Coronary artery (tissue), 2 donors: ENCODE measurements around the gene PCBP1.
"Not testable (repeated sequence)": the region's sequence is repeated elsewhere in the genome, so short reads cannot be mapped to it uniquely, and the experiment has no call there.

ENCODE experiments used
- DNase-seq: peaks from one replicate; pipeline ENCODE4 v3.0.0-alpha.2; 2017; ENCODE audit warnings: low spot score
- H3K27ac ChIP-seq, 2 donors: fragments of 200-600 bp; sonication (generic); one replicate each; pipeline ENCODE4 v1.5.1; 2016 to 2019
- H3K4me3 ChIP-seq: fragments of 200-600 bp; sonication (generic); 2 replicates; pipeline ENCODE4 v1.5.1; 2016; ENCODE audit warnings: mild to moderate bottlenecking, moderate library complexity
- TF ChIP-seq, protein P1 (sequence below): fragments of 200-600 bp; sonication (generic); IDR thresholded peaks from one replicate; pipeline ENCODE4 v1.5.1; 2019; ENCODE audit warnings: antibody characterized with exemption

The PCBP1 gene

DNA sequence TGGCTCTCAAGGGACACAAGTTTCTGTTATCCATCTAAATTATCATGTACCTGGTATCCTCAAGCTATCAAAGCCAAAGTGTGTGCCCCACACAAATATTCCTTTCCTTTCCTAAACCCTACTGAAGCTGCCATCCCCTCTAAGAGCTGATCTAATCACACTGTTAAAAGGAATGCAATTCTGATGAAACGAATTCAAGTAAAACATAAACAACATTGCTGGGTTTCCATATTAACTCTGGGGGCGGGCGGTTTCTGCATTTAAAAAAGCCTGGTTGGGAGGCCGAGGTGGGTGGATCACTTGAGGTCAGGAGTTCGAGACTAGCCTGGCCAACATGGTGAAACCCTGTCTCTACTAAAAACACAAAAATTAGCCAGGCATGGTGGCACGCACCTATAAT is 41.9 kb upstream of the PCBP1 start:
- no peak overlapping the region for H3K27ac ChIP-seq
- H3K4me3 ChIP-seq = no peak overlapping the region
- DNase-seq = no peak
- TF ChIP-seq, protein P1, sequence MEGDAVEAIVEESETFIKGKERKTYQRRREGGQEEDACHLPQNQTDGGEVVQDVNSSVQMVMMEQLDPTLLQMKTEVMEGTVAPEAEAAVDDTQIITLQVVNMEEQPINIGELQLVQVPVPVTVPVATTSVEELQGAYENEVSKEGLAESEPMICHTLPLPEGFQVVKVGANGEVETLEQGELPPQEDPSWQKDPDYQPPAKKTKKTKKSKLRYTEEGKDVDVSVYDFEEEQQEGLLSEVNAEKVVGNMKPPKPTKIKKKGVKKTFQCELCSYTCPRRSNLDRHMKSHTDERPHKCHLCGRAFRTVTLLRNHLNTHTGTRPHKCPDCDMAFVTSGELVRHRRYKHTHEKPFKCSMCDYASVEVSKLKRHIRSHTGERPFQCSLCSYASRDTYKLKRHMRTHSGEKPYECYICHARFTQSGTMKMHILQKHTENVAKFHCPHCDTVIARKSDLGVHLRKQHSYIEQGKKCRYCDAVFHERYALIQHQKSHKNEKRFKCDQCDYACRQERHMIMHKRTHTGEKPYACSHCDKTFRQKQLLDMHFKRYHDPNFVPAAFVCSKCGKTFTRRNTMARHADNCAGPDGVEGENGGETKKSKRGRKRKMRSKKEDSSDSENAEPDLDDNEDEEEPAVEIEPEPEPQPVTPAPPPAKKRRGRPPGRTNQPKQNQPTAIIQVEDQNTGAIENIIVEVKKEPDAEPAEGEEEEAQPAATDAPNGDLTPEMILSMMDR = no peak

- Histone ChIP-seq H3K27ac (peak overlapping the region in 1 of 2 donors; percentile 7), H3K4me3 (no peak overlapping the region)
- DNase-seq = no peak
- TF ChIP-seq, protein P1 = no peak
Measured at GRCh38 chr2:70045932-70046331, 41.3 kb upstream of the PCBP1 start.

- TF ChIP-seq, protein P1 = no peak
Measured at GRCh38 chr2:70046534-70046933, 40.7 kb upstream of the PCBP1 start.

GRCh38 chr2:70047451-70047850 is 39.8 kb upstream of the PCBP1 start:
- H3K27ac ChIP-seq = peak overlapping the region in 1 of 2 donors; percentile 49
- no peak for DNase-seq

More at GRCh38 chr2:70046534-70046933, 40.7 kb upstream of the PCBP1 start:
- no peak for DNase-seq
- Histone ChIP-seq H3K4me3 (no peak overlapping the region), H3K27ac (peak overlapping the region in 1 of 2 donors; percentile 7)

GRCh38 chr2:70049255-70049654 is 38.0 kb upstream of the PCBP1 start:
- H3K4me3 ChIP-seq = no peak overlapping the region

More at GRCh38 chr2:70047451-70047850, 39.8 kb upstream of the PCBP1 start:
- TF ChIP-seq, protein P1 = no peak
- H3K4me3 ChIP-seq = no peak overlapping the region

GRCh38 chr2:70050631-70051425 is 36.4 kb upstream of the PCBP1 start:
- no peak for DNase-seq
- Histone ChIP-seq H3K4me3 (no peak overlapping the region), H3K27ac (no peak overlapping the region)
- TF ChIP-seq, protein P1 = no peak

More at GRCh38 chr2:70049255-70049654, 38.0 kb upstream of the PCBP1 start:
- no peak overlapping the region for H3K27ac ChIP-seq
- DNase-seq = no peak
- TF ChIP-seq, protein P1 = no peak

- H3K27ac ChIP-seq, H3K4me3 ChIP-seq, DNase-seq: not testable (repeated sequence)
Measured at GRCh38 chr2:70055259-70055658, 32.0 kb upstream of the PCBP1 start.
